Muscle of back (tissue), 11 donors: ENCODE results near the gene SLC30A5. TPM values are rescaled to one million over a fixed set of nuclear protein-coding genes. Genes with fewer than 3 reads are reported as not detected.
"Not testable (repeated sequence)": the region's sequence is repeated elsewhere in the genome, so short reads cannot be mapped to it uniquely, and the experiment has no call there.

Experiments
- DNase-seq, 3 donors: peaks; one replicate each; pipeline versions ENCODE4 v3.0.0 to v3.0.0-alpha.2; 2013
- polyA plus RNA-seq, 10 donors: library from polyadenylated mRNA; unstranded; fragments of 120-200 nt; gene quantifications; one replicate each; pipeline ENCODE4 v1.2.1, GENCODE V29; 2013; ENCODE audit not compliant: insufficient read length in 10 of 10

Gene SLC30A5
- polyA plus RNA-seq, 10 donors = 41.8 to 58.6 (median 50.2) TPM

DNA sequence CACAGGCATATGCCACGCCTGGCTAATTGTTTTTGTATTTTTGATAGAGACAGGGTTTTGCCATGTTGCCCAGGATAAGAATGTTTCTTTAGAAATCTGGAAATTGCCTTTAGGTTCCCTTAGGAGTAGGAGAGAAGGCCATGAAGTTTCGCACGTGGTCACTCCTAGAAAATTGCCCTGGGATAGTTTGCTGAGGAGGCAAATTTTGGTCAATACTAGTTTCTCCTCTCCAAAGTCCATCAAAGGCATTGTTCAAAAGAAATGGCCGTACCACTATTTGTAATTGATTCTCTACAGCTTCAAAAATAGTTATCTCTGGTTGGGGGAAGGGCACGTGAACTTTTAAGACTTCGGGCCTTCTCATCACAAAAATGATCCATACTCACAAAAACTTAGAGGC lies 845 bp upstream of the SLC30A5 start:
- DNase-seq = no peak

DNA sequence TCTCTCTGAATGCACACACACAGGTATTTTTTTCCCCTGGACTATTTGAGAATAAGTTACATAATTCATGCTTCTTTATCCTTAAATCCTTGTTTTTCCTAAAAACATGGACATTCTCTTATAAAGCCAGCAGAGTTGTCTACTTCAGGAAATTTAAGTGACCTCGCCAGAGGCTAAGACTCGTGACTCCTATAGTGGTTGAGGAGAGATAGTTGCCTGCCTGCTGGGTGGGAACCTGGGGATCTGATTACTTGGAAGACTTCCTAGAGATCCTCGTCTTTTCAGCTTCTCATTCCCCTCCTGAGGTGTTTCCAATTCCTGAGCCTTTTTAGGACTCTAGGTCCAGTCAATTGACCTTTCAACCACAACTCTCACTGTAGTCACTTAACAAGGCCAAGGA lies 5.5 kb downstream of the SLC30A5 start:
- DNase-seq = no peak

DNA sequence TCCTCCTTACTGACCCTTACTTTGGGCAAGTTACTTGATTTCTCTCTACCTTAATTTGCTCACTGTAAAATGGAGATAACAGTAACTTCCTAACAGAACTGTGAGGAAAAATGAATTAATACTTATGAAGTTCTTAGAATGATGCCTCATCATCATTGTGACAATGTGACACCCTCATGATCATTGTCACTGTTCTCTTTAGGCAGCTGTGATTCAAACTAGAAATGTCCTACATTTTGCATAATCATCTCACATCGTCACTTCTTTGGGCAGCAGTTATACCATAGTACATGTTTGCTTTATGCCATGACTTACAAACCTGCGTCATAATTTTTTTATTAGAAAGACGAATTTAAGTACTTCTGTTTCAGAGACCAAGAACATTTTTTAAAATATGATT lies 9.7 kb downstream of the SLC30A5 start:
- DNase-seq = no peak

DNA sequence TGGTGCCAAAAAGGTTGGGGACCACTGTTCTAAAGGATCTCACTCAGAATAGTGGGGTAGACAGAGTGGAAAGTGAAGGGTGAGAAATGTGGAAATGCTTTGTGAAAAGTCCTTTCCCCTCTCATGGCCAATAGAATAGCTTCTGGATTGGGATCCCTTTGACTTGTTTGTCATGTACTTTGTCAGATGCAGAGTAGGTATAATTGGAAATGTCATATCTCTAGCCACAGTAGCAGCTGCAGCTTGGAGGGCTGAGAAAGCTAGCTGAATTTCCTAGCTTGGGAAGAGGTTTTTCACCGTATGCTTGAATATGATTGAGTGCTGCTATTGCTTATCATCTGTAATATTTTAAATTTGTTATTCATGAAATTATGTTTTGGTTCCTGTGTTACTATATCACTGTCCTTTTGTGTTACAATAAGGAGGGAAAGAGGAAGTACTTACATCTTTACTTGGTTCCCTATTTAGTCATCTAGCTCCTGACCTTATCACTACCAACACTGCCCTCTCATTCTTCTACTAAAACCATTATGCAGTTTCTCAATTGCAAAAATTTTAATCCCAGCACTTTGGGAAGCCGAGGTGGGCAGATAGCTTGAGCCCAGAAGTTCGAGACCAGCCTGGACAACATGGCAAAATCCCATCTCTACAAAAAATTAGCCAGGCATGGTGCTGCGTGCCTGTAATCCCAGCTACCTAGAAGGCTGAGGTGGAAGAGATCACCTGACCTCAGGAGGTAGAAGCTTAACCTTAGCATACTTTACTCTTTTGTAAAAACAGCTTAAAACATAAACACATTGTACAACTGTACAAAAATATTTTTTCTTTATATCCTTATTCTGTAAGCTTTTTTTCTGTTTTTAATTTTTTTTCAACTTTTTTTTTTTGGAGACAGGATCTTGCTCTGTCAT lies 12.4 kb downstream of the SLC30A5 start:
- no peak for DNase-seq

DNA sequence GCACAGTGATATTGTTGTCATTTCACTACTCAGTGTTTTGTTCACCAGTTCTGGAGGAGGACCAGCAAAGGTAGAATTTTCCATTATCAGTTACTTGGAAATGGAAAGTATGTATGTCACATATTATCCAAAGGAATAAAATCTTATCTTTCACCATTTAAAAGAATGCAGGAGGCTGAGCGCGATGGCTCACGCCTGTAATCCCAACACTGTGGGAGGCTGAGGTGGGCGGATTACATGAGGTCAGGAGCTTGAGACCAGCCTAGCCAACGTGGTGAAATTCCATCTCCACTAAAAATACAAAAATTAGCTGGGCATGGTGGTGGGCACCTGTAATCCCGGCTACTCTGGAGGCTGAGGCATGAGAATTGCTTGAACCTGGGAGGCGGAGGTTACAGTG lies 14.6 kb downstream of the SLC30A5 start:
- DNase-seq = not testable (repeated sequence)

DNA sequence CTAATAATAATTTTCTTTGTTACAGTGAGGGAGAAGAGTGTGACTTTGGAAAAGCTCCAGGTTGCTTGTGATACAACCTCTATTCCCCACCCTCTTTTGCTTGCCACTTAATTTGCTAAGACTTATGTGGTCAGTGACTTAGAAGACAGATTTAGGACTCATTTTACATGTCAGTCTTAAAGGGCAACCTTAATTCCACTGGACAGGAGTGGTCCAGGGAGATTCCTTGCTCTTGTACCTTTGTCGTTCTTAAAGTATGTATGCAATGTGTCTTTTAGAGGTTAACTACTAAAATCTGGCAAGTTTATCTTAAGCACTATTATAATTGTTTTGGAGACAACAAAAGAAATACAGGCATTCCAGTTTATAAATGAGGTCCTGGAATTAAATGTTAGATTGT lies 20.0 kb downstream of the SLC30A5 start:
- no peak for DNase-seq

DNA sequence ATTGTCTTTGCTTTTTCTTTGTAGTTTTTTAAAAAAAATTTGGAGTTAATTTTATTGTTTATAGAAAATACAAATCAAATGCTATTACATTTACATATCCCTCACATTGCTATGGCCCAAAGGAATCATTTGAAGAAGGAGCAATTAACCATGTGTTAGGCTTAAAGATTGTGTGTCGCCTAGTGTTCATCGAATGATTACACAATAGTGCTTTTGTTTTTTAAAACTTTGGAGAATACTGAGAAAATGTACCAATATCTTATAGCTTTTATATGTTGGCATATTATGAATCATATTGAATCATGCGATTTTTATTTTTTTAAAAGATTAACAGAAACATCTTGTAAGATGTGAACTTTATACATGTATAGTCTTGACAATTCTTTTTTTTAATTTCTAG lies 21.7 kb downstream of the SLC30A5 start:
- no peak for DNase-seq

DNA sequence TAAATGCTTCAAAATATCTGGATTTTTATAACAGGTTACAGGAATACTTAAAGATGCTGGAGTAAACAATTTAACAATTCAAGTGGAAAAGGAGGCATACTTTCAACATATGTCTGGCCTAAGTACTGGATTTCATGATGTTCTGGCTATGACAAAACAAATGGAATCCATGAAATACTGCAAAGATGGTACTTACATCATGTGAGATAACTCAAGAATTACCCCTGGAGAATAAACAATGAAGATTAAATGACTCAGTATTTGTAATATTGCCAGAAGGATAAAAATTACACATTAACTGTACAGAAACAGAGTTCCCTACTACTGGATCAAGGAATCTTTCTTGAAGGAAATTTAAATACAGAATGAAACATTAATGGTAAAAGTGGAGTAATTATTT lies 35.6 kb downstream of the SLC30A5 start:
- DNase-seq = peak; percentile 2 to 41 (median 40)

DNA sequence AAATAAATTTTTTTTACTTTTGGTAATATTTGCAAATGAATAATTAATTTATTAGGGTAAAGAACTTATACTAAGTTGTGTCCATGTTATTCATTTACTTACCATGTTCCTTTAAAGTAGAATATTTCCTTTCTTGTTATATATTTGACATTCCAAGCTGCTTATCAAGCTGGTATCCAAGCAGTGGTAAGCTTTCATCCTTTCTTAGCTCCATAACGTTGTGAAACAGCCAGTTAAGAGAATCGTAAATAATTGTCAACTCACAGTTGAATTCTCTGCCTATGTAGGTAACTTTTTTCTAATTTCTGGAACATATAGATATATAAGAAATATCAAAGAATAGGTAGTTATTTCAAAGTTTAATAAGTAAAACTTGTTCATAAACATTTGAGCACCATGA lies 36.4 kb downstream of the SLC30A5 start:
- no peak for DNase-seq

DNA sequence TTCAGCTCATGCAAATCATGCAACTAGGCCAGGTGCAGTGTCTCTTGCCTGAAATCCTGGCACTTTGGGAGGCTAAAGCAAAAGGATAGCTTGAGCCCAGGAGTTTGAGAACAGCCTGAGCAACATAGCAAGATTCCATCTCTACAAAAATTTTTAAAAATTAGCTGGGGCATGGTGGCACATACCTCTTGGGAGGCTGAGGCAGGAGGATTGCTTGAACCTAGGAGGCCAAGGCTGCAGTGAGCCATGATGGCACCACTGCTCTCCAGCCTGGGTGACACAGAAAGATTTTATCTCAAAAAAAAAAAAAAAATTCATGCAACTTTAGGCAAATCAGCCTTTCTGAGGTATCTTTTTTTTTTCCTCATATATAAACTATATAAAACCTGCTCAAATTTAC lies 37.5 kb downstream of the SLC30A5 start:
- no peak for DNase-seq

DNA sequence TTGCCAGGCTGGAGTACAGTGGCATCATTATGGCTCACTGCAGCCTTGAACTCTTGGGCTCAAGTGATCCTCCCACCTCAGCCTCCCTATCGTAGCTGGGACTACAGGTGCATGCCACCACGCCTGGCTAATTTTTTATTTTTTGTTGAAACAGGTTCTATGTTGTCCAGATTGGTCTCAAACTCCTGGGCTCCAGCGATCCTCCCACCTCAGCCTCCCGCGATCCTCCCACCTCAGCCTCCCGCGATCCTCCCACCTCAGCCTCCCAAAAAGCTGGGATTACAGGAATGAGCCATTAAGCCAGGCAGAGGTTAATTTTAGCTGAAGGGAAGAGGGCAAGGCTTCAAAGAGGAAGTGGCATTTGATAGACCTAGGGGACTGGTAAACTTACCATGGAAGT lies 40.3 kb downstream of the SLC30A5 start:
- no peak for DNase-seq

DNA sequence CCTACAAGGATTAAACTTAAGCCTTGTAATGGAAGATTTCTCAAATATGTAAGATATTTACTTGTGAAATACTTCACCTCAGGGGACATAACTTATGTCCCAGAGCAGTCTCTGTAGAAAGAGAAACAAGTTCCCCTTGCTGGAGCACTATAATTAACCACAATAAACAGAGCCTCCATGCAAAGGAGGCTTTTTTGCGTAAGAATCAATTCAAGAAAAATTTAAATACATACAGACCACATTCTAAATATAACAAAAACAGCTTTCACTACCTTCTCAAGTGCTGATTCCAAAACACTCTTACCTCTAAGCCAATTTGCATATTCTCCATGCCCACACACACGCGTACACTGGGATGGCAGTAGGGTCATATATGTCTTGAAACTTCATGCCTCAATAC lies 42.5 kb downstream of the SLC30A5 start:
- DNase-seq = no peak

DNA sequence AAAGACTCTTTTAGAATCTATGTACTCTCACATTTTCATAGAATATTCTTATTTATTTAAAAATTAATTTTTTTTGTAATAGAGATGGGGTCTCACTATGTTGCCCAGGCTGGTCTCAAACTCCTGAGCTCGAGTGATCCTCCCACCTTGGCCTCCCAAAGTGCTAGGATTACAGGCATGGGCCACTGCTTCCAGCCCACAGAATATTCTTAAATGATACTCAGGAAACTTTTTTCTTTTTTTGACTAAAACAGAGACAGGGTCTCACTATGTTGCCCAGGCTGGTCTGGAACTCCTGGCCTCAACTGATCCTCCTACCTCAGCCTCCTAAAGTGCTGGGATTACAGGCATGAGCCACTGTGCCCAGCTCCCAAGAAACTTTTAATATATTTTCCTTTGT lies 43.4 kb downstream of the SLC30A5 start:
- not testable (repeated sequence) for DNase-seq

DNA sequence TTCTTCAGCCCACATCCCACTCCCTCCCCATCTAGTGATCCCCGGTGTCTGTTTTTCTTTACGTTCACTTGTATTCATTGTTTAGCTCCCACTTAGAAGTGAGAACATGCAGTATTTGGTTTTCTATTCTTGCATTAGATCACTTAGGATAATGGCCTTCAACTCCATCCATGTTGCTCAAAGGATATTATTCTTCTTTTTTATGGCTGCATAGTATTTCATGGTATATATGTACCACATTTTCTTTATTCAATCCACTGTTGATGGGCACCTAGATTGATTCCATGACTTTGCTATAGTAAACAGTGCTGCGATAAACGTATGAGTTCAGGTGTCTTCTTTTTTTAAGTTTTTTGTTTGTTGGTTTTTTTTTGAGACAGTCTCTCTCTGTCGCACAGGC lies 44.0 kb downstream of the SLC30A5 start:
- no peak for DNase-seq

DNA sequence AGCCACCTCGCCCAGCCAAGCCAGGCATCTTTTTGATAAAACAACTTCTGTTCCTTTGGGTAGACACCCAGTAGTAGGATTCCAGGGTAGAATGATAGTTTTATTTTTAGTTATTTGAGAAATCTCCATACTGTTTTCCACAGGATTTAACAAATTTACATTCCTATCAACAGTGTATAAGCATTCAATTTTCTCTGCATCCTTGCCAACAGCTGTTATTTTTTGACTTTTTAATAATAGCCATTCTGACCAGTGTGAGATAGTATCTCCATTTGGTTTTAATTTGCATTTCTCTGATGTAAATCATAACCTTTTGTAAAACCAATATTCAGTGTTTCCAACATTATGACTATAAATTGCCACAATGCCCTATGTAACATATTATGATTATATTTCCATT lies 45.0 kb downstream of the SLC30A5 start:
- DNase-seq = peak in 1 of 3 donors; percentile 4

DNA sequence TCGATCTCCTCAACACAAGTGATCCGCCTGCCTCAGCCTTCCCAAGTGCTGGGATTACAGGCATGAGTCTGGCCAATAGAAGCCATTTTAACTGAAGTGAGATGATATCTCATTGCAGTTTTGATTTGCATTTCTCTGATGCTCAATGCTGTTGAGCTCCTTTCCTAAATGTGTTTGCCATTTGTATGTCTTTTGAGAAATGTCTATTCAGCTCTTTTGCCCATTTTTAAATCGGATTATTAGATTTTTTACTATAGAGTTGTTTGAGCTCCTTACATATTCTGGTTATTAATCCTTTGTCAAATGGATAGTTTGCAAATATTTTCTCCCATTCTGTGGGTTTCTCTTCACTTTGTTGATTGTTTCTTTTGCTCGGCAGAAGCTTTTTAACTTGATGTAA lies 46.4 kb downstream of the SLC30A5 start:
- DNase-seq = not testable (repeated sequence)

DNA sequence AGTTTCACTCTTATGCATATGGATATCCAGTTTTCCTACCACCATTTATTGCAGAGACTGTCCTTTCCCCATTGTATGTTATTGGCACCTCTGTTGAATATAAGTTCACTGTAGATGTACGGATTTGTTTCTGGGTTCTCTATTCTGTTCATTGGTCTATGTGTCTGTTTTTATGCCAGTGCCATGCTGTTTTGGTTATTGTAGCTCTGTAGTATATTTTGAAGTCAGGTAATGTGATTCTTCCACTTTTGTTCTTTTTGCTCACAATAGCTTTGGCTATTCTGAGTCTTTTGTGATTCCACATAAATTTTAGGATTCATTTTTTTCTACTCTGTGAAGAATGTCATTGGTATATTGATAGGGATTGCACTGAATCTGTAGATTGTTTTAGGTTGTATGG lies 47.0 kb downstream of the SLC30A5 start:
- DNase-seq = no peak

DNA sequence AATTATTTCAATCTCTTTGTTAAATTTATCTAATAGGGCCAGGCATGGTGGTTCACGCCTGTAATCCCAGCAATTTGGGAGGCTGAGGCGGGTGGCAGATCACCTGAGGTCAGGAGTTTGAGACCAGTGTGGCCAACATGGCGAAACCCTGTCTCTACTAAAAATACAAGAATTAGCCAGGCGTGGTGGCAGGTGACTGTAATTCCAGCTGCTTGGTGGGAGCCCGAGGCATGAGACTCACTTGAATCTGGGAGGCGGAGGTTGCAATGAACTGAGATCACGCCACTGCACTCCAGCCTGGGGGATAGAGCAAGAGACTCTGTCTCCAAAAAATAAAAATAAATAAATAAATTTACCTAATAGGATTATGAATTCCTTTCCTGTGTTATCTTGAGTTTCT lies 54.8 kb downstream of the SLC30A5 start:
- not testable (repeated sequence) for DNase-seq

DNA sequence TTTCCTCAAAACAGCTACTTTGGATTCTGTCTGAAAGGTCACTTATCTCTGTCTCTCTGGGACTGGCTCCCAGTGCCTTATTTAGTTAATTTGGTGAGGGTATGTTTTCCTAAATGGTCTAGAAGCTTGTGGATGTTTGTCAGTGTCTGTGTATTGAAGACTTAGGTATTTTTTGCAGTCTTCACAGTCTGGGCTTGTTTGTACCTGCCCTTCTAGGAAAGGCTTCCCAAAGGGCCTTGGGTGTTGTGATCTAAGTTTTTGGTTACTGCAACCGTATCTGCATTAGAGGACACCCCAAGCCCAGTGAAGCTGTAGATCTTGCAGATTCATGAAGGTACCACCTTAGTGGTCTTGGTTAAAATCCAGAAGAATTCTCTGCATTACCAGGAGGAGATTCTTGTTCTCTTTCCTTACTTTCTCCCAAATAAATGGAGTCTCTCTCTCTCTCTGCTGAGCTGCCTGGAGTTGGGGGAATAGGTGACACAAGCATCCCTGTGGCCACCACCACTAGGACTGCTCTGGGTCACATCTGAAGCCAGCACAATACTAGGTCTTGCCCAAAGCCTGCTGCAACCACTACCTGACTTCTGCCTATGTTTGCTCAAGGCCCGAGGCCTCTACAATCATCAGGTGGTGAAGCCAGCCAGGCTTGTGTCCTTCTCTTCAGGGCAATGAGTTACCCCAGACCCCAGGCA lies 55.3 kb downstream of the SLC30A5 start:
- DNase-seq = no peak

DNA sequence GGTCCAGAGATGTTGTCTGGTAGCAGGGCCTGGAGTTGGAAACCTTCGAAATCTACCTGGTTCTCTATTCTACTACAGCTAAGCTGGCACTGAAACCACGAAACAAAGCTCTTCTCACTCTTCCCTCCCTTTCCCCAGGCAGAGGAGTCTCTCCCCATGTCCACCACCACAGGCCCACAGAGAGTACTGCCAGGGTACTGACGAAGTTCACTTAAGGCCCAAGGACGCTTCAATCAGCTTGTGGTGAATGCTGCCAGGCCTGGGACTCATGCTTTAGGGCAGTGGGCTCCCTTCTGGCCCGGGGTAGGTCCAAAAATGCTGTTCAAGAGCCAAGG lies 55.8 kb downstream of the SLC30A5 start:
- no peak for DNase-seq

DNA sequence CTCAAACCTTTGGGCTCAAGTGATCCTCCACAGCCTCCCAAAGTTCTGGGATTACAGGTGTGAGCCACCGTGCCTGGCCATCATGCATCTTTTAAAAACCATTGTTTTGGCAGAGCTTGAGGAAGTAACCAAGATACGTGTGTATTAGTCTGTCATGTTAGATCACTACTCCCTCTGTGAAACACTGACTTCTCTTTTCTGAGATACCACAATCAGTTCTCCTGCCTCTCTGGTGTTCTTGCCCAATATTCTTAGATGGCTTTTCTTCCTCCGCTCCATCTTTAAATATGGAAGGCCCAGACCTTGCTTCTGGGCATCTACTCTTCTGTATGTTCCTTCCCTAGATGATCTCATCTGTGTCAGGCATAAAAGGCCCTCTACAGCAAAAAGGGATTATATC lies 58.9 kb downstream of the SLC30A5 start:
- no peak for DNase-seq

DNA sequence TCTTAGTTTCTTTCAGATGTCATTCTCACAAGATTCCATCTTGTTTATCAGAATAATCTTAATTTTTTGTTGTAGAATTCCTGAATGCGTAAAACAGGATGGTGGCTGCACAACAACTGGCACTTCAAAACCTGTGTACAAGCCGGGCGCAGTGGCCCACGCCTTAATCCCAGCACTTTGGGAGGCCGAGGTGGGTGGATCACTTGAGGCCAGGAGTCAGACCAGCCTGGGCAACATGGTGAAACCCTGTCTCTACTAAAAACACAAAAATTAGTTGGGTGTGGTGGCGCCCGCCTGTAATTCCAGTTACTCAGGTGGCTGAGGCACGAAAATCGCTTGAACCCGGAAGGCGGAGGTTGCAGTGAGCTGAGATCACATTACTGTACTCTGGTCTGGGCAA lies 62.6 kb downstream of the SLC30A5 start:
- no peak for DNase-seq

DNA sequence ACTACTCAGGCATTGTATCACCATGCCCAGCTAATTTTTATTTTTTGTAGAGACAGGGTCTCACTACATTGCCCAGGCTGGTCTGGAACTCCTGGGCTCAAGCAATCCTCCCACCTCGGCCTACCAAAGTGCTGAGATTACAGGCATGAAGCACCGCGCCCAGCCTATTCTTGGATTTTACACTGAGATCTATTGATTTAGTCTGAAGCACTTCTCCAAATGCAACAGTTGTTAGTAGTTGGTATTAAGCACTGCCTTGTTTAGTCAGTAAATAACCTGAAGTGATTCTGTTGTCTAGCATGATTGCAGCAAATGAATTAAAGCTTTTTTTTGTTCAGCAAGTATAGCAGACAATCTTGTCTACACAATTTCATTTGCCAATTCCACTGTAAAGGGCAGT lies 64.2 kb downstream of the SLC30A5 start:
- no peak for DNase-seq

DNA sequence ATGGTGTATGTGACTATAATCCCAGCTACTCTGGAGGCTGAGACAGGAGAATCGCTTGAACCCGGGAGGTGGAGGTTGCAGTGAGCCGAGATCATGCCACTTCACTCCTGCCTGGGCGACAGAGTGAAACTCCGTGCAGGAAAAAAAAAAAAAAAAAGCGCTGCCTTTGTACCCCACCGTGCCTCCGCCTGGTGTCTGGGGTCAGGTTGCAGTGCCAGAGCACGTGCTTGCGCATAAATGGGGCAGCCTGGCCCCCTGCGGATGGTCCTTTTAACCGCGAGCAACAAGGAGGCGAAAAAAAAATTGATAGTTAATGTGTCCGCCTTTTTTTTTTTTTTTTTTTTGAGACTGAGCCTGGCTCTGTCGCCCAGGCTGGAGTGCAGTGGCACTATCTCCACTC lies 66.8 kb downstream of the SLC30A5 start:
- DNase-seq = no peak
